ENCODE data around the gene BICRA. TPM values are rescaled to one million over a fixed set of nuclear protein-coding genes. Genes with fewer than 3 reads are reported as not detected.

The BICRA gene
- total RNA-seq, 2 experiments from 2014 or later = 4.4 to 16.0 TPM

GRCh38 chr19:47643281-47643680 is 34.3 kb downstream of the BICRA start:
- TF ChIP-seq EZH2phosphoT487 (IDR thresholded peaks at IDR 0.05; ENCODE audit: borderline replicate concordance, low read depth, low read length) (no peak), CTCF (conservative IDR thresholded peaks at IDR 0.05; ENCODE audit: low read length) (no peak)

DNA sequence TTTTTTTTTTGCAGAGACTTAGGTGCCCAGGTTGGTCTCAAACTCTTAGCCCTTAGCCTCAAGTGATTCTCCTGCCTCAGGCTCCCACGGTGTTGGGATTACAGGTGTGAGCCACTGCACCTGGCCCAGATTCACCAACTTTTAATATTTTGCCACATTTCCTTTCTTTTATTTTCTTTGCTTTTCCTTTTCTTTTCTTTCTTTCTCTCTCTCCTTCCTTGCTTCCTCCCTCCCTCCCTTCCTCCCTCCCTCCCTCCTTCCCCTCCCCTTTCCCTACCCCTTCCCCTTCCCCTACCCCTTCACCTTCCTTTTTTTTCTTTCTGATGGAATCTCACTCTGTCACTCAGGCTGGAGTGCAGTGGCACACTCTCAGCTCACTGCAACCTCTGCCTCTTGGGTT is 35.3 kb downstream of the BICRA start:
- no TSS peak for BruUV-seq (replicated peaks)
- DNase-seq (ENCODE audit: low spot score) = no peak
- H3K9me2 ChIP-seq (ENCODE audit: insufficient read depth, low read length) = no peaks in the 10 kb centered on the region
- POLR2A ChIA-PET = no interaction called here
- no peaks in the 10 kb centered on the region; the same call in 1 of the 2 replicates for H4K20me1 ChIP-seq (ENCODE audit: insufficient read depth, low read length)
- no peaks in the 10 kb centered on the region for H3K9me3 ChIP-seq (ENCODE audit: low read length)
- no peaks in the 10 kb centered on the region for H3K4me1 ChIP-seq (ENCODE audit: insufficient read depth, low read length, poor library complexity, severe bottlenecking)
- TF ChIP-seq CTCF (conservative IDR thresholded peaks at IDR 0.05; ENCODE audit: low read length) (no peak), EZH2phosphoT487 (IDR thresholded peaks at IDR 0.05; ENCODE audit: borderline replicate concordance, low read depth, low read length) (no peak)
- 0 out of 2 replicates have a peak, but pooled peaks cover 4% of the 10 kb centered on the region for H3K79me2 ChIP-seq (ENCODE audit: insufficient read depth, low read depth, low read length)
- intact Hi-C loops (cut with micrococcal nuclease; ENCODE audit: unreplicated experiment) = no loop called here
- CTCF ChIA-PET (ENCODE audit: unreplicated experiment) = no interaction called here
- peaks cover 21% of the 10 kb centered on the region for H3K36me3 ChIP-seq (ENCODE audit: insufficient read depth, low read length)
- no peak overlapping the region for H2AFZ ChIP-seq (ENCODE audit: low read length)
- no peak overlapping the region for H3K27ac ChIP-seq (ENCODE audit: low read depth, low read length, poor library complexity, severe bottlenecking)
- H3K4me2 ChIP-seq (ENCODE audit: low read length) = no peak overlapping the region
- no peak overlapping the region for H3K4me3 ChIP-seq (ENCODE audit: low read depth, low read length, poor library complexity, severe bottlenecking)

More at GRCh38 chr19:47643281-47643680, 34.3 kb downstream of the BICRA start:
- no TSS peak for BruUV-seq (replicated peaks)
- no peaks in the 10 kb centered on the region for H3K9me2 ChIP-seq (ENCODE audit: insufficient read depth, low read length)
- H3K4me3 ChIP-seq (ENCODE audit: low read depth, low read length, poor library complexity, severe bottlenecking) = no peak overlapping the region
- no peak overlapping the region for H3K27ac ChIP-seq (ENCODE audit: low read depth, low read length, poor library complexity, severe bottlenecking)
- ChIA-PET CTCF (ENCODE audit: unreplicated experiment) (no interaction called here), POLR2A (no interaction called here)
- intact Hi-C loops (cut with micrococcal nuclease; ENCODE audit: unreplicated experiment) = no loop called here
- no peaks in the 10 kb centered on the region for H3K9me3 ChIP-seq (ENCODE audit: low read length)
- H3K79me2 ChIP-seq (ENCODE audit: insufficient read depth, low read depth, low read length) = 0 out of 2 replicates have a peak, but pooled peaks cover 4% of the 10 kb centered on the region
- no peak for DNase-seq (ENCODE audit: low spot score)
- H4K20me1 ChIP-seq (ENCODE audit: insufficient read depth, low read length) = no peaks in the 10 kb centered on the region; the same call in 1 of the 2 replicates
- H3K4me1 ChIP-seq (ENCODE audit: insufficient read depth, low read length, poor library complexity, severe bottlenecking) = no peaks in the 10 kb centered on the region
- H2AFZ ChIP-seq (ENCODE audit: low read length) = no peak overlapping the region
- H3K4me2 ChIP-seq (ENCODE audit: low read length) = no peak overlapping the region
- peaks cover 25% of the 10 kb centered on the region; the same call in 1 of the 2 replicates for H3K36me3 ChIP-seq (ENCODE audit: insufficient read depth, low read length)

- intact Hi-C loops (cut with micrococcal nuclease; ENCODE audit: unreplicated experiment) = no loop called here
- Histone ChIP-seq H4K20me1 (ENCODE audit: insufficient read depth, low read length) (no peaks in the 10 kb centered on the region; the same call in 1 of the 2 replicates), H3K4me3 (ENCODE audit: low read depth, low read length, poor library complexity, severe bottlenecking) (no peak overlapping the region), H2AFZ (ENCODE audit: low read length) (no peak overlapping the region), H3K9me3 (ENCODE audit: low read length) (no peaks in the 10 kb centered on the region), H3K4me2 (ENCODE audit: low read length) (no peak overlapping the region), H3K9me2 (ENCODE audit: insufficient read depth, low read length) (no peaks in the 10 kb centered on the region), H3K4me1 (ENCODE audit: insufficient read depth, low read length, poor library complexity, severe bottlenecking) (no peaks in the 10 kb centered on the region), H3K27ac (ENCODE audit: low read depth, low read length, poor library complexity, severe bottlenecking) (no peak overlapping the region), H3K79me2 (ENCODE audit: insufficient read depth, low read depth, low read length) (0 out of 2 replicates have a peak, but pooled peaks cover 4% of the 10 kb centered on the region), H3K36me3 (ENCODE audit: insufficient read depth, low read length) (peaks cover 24% of the 10 kb centered on the region)
- POLR2A ChIA-PET = no interaction called here
- CTCF ChIA-PET (ENCODE audit: unreplicated experiment) = no interaction called here
- no TSS peak for BruUV-seq (replicated peaks)
- DNase-seq (ENCODE audit: low spot score) = no peak
- no peak for TF ChIP-seq CTCF (conservative IDR thresholded peaks at IDR 0.05; ENCODE audit: low read length)
- TF ChIP-seq EZH2phosphoT487 (IDR thresholded peaks at IDR 0.05; ENCODE audit: borderline replicate concordance, low read depth, low read length) = no peak
Measured at GRCh38 chr19:47644743-47645482, 36.0 kb downstream of the BICRA start.
